GM12878 (cell line): ENCODE results near the gene FMOD. TPM values are rescaled to one million over a fixed set of nuclear protein-coding genes. Genes with fewer than 3 reads are reported as not detected.

ENCODE experiments used
- ATAC-seq: fragments of 200-7000 bp; cut with Tn5 transposase; 3 replicates; pipeline ENCODE4 v1.9.1; 2020; ENCODE audit warnings: mild to moderate bottlenecking, moderate library complexity
- BruUV-seq: library from RNA; stranded (reverse); fragments of 400-500 nt; replicated peaks from 2 replicates; lab custom pipeline; 2021; lab: Mats Ljungman, UMichigan
- CTCF ChIA-PET: fragments of 300-600 bp; sonication (Branson Sonifier 250); formaldehyde crosslinking; extraction: SDS; loops from one replicate; lab custom pipeline; 2021; ENCODE audit warnings: inconsistent platforms; lab: Yijun Ruan, JAX
- POLR2A ChIA-PET: fragments of 350-600 bp; formaldehyde crosslinking; extraction: SDS; loops from one replicate; lab custom pipeline; 2021; ENCODE audit warnings: inconsistent platforms; lab: Charles Lee
- RAD21 ChIA-PET: fragments of 300-600 bp; sonication (Branson Sonifier 250); formaldehyde crosslinking; loops from one replicate; lab custom pipeline; 2023; ENCODE audit warnings: antibody characterized with exemption; ENCODE audit not compliant: unreplicated experiment; lab: Charles Lee
- SMC1A ChIA-PET: fragments of 300-600 bp; sonication (Branson Sonifier 250); formaldehyde crosslinking; loops from one replicate; lab custom pipeline; 2023; ENCODE audit not compliant: unreplicated experiment, uncharacterized antibody; lab: Charles Lee
- DNase-seq: peaks from one replicate; pipeline ENCODE4 v3.0.0-alpha.2; 2011; ENCODE audit warnings: low read depth, low spot score
- FAIRE-seq: peaks from 3 replicates; lab custom pipeline; 2011; peaks lifted over from hg19 to GRCh38; lab: Jason Lieb, UNC
- H2AFZ ChIP-seq: 2 replicates; pipeline ENCODE4 v1.6.0; 2011; ENCODE audit warnings: low read depth, low read length, control low read depth; ENCODE audit not compliant: control insufficient read depth
- H3K27ac ChIP-seq: 2 replicates; pipeline ENCODE4 v1.5.1; 2011; ENCODE audit warnings: control low read depth; ENCODE audit not compliant: control insufficient read depth, insufficient read depth
- H3K27me3 ChIP-seq, 2 experiments: replicated peaks in 1 of 2; 2 replicates each; pipeline versions ENCODE4 v1.6.0 to v1.6.1; 2011; ENCODE audit warnings: low read length in 1 of 2; ENCODE audit not compliant: control insufficient read depth in 2 of 2, insufficient read depth in 2 of 2
- H3K36me3 ChIP-seq, 2 experiments: 2 replicates each; pipeline ENCODE4 v1.5.1; 2011; ENCODE audit warnings: low read length in 1 of 2; ENCODE audit not compliant: control insufficient read depth in 2 of 2, insufficient read depth in 2 of 2
- H3K4me1 ChIP-seq: 2 replicates; pipeline ENCODE4 v1.6.1; 2011; ENCODE audit warnings: mild to moderate bottlenecking, low read length, moderate library complexity, mixed read lengths; ENCODE audit not compliant: control insufficient read depth, insufficient read depth
- H3K4me2 ChIP-seq: 2 replicates; pipeline ENCODE4 v1.6.0; 2011; ENCODE audit warnings: control low read depth; ENCODE audit not compliant: control insufficient read depth, insufficient read depth
- H3K4me3 ChIP-seq: fragments of 200-600 bp; sonication (generic); 2 replicates; pipeline ENCODE4 v1.5.1; 2016
- H3K79me2 ChIP-seq: 2 replicates; pipeline ENCODE4 v1.6.0; 2011; ENCODE audit warnings: low read length; ENCODE audit not compliant: control insufficient read depth, insufficient read depth
- H3K9ac ChIP-seq: 2 replicates; pipeline ENCODE4 v1.8.0; 2011; ENCODE audit warnings: low read length, control low read depth, mixed read lengths; ENCODE audit not compliant: control insufficient read depth, insufficient read depth
- H3K9me3 ChIP-seq: replicated peaks from 3 replicates; pipeline ENCODE4 v1.5.1; 2011; ENCODE audit warnings: mild to moderate bottlenecking, low read length; ENCODE audit not compliant: control insufficient read depth, insufficient read depth
- H4K20me1 ChIP-seq: 2 replicates; pipeline ENCODE4 v1.6.0; 2011; ENCODE audit not compliant: control insufficient read depth, insufficient read depth
- HDGF ChIP-seq: fragments of 450-650 bp; IDR thresholded peaks from 2 replicates; pipeline ENCODE4 v1.6.1; 2016; ENCODE audit warnings: antibody characterized with exemption
- IKZF2 ChIP-seq, 2 experiments: fragments of 450-650 bp; IDR thresholded peaks; 2 replicates each; pipeline ENCODE4 v1.6.1; 2017; ENCODE audit warnings: mild to moderate bottlenecking in 2 of 2, moderate library complexity in 2 of 2
- NBN ChIP-seq: fragments of 450-650 bp; IDR thresholded peaks from 2 replicates; pipeline ENCODE4 v1.6.1; 2016
- PRDM15 ChIP-seq: fragments of 450-650 bp; formaldehyde crosslinking; IDR thresholded peaks from 2 replicates; pipeline ENCODE4 v1.4.0; 2020; ENCODE audit warnings: mild to moderate bottlenecking, moderate library complexity
- RAD21 ChIP-seq: IDR thresholded peaks from 2 replicates; pipeline ENCODE4 v1.6.1; 2011; ENCODE audit warnings: mild to moderate bottlenecking, low read depth, low read length, moderate library complexity; ENCODE audit not compliant: insufficient read depth
- RUNX3 ChIP-seq: IDR thresholded peaks from 2 replicates; pipeline ENCODE4 v1.6.1; 2012; ENCODE audit warnings: low read length, inconsistent platforms
- WGBS: methylation state at CpG from one replicate; pipeline ENCODE4 v1.1.6; 2016; ENCODE audit warnings: low lambda C conversion rate; ENCODE audit not compliant: insufficient replicate concordance, insufficient coverage; ENCODE audit errors: missing lambda C conversion rate; 5-methylcytosine and 5-hydroxymethylcytosine counted together
- in situ Hi-C: fragments of 300-500 bp; cut with MboI; formaldehyde crosslinking; loops from 9 replicates; pipeline ENCODE4 v1.14.3; 2018; ENCODE audit warnings: mixed read lengths
- intact Hi-C: fragments of 100-400 bp; cut with micrococcal nuclease; formaldehyde crosslinking; loops from one replicate; pipeline ENCODE4 v1.14.2; 2022; ENCODE audit not compliant: unreplicated experiment
- polyA plus RNA-seq, 11 experiments: library from polyadenylated mRNA; depleted of rRNA in 4 of 11; unstranded in 6 of 11; stranded (reverse) in 5 of 11; fragments of >200 nt; fragmentation: Nextera tagmentation in 4 of 11; fragmentation: Illumina TruSeq in 1 of 11; extraction: Ambion mirVana in 4 of 11; extraction: Trizol in 1 of 11; gene quantifications; 1 replicate in 1 of 11; 2 replicates in 10 of 11; pipeline versions ENCODE4 v1.2.1 to v1.2.3, GENCODE V29; 2011 to 2016; ENCODE audit warnings: inconsistent platforms in 2 of 11, missing spikeins in 2 of 11, low read depth in 1 of 11
- total RNA-seq, 4 experiments: library from RNA; depleted of rRNA in 3 of 4; stranded (reverse); fragments of >200 nt in 3 of 4; fragmentation: Illumina TruSeq in 1 of 4; extraction: Trizol in 1 of 4; gene quantifications; 2 replicates each; pipeline versions ENCODE4 v1.2.1 to v1.2.3, GENCODE V29; 2013 to 2021

Gene FMOD
- total and polyA plus RNA-seq, 10 of the 15 experiments (the other 5 are each of a cell fraction or from before 2014, with no cell fraction given), result 0.03 to 0.26 (median 0.11) TPM; not detected in 7

GRCh38 chr1:203300441-203301330 lies 50.2 kb downstream of the FMOD start:
- TF ChIP-seq NBN (0 out of 2 replicates have a peak, but pooled peaks have one; percentile 18), PRDM15 (CRISPR knock-in tag) (no peak), IKZF2 (IDR thresholded peaks at IDR 0.05) (0 out of 4 replicates have a peak, but pooled peaks of 1 of the 2 experiments have one; percentile 9), RUNX3 (peak; percentile 75), HDGF (peak; percentile 28; the same call in 1 of the 2 replicates), RAD21 (no peak)
- POLR2A ChIA-PET, result interaction anchor here (1.1 to 4.4 kb wide), 6 partner anchors 8 to 24 kb away, joined by 3 to 146 read pairs (median 10); no protein-coding TSS in a partner anchor
- Histone ChIP-seq H2AFZ (peak overlapping the region; percentile 37), H4K20me1 (no peaks in the 10 kb centered on the region), H3K9ac (peak overlapping the region; percentile 38), H3K4me1 (peaks cover 56% of the 10 kb centered on the region), H3K27me3 (no peaks in the 10 kb centered on the region), H3K4me2 (peak overlapping the region; percentile 91), H3K4me3 (peak overlapping the region; percentile 43), H3K36me3 (no peaks in the 10 kb centered on the region), H3K27ac (peak overlapping the region; percentile 80), H3K9me3 (no peaks in the 10 kb centered on the region), H3K79me2 (peaks cover 18% of the 10 kb centered on the region)
- peak; percentile 20 for ATAC-seq
- WGBS, result 3% methylated on average over 11 of the region's 11 CpGs
- CTCF ChIA-PET, result interaction anchor here (1.3 to 4.4 kb wide), 10 partner anchors 8 to 35 kb away, joined by 3 to 70 read pairs (median 10); no protein-coding TSS in a partner anchor
- RAD21 ChIA-PET, result interaction anchor here (0.6 to 2.8 kb wide), 9 partner anchors 9 to 265 kb away, joined by 3 to 23 read pairs (median 5); no protein-coding TSS in a partner anchor
- intact Hi-C loops (loop anchor here (1.0 kb wide), 1 partner anchor 11 kb away; no protein-coding TSS in a partner anchor), in situ Hi-C loops (no loop called here)
- no TSS peak for BruUV-seq
- SMC1A ChIA-PET, result interaction anchor here (1.0 to 3.5 kb wide), 6 partner anchors 9 to 40 kb away, joined by 3 to 74 read pairs (median 12); no protein-coding TSS in a partner anchor
- no peak for DNase-seq
- peak; percentile 49 for FAIRE-seq
